ENCODE data around the gene KRTAP5-6.
"Not testable (repeated sequence)": the region's sequence is repeated elsewhere in the genome, so short reads cannot be mapped to it uniquely, and the experiment has no call there.

The KRTAP5-6 gene

DNA sequence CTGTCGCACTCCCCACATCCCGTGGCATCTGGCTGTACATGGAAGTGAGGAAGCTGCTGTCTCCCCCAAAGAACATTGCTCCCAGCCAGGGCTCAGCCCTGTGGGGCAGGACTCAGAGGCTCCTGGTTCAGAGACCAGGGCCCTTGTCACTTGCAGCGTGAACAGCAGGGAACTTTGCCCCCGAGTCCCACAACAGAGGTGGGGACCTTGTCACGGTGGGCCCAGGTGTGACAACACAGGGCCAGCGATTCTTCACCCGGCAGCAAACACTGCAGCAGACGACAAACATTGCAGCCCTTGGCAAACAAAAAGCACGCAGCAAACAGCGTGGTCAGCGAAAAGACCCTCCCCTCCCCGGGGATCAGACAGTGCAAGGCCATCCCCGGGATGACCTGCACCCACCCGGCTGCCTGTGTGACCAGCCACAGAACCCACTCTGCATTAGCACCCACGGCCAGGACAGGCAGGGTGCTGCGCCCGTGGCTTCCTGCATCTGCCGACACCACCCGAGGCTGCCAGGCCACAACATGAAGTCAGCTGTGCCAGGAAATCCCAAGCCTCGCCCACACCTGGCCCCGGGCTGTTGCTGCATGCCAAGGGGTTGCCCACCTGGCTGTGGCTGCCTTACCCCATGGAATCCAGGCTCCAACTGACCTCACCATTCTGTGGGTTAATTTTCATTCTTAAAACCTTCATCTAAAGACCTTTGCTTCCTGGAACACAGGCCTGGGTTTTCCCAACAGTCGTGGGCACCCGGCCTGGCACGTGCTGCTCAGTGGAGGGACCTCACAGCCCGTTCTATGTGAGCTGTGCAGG is 35.3 kb upstream of the KRTAP5-6 start:
- not testable (repeated sequence) for DNase-seq

- not testable (repeated sequence) for DNase-seq
These were observed 34.2 kb upstream of the KRTAP5-6 start for GRCh38 chr11:1662699-1663283.

- no peak for DNase-seq
These were observed 31.7 kb upstream of the KRTAP5-6 start for GRCh38 chr11:1665313-1665712.

DNA sequence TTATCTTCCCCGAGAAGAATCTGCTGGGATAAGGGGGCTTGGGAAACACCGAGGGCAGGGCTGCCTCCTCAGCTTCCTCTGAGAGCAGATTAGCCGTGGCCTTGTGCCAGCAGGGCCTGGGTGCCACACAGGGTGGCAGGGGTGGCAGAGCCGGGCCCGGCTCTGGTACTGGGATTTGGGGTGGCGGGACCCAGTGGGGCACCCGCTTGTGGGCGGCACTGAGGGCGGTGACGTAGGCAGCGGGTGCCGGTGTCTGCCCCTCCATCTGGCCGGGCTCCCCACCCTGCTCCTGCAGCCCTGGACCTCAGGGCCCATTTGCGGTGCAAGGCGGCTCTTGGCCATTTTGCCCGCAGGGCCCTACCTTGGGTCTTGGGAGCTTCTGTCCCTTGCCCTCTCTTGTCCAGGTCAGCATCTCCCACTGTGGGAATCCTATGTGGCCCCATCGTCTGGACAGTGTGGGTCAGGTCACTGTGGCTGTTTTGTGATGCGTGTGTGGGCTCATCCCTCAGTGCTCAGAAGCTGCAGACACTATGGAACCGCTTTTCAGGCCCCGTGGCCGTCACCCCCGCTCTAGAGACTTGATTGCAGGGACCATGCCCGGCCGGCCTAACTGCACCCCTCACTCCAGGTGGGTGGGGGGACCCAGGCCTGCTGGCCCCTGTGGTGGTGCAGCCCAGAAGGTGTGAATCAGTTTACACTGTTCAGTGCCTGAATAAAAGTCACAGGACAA is 29.7 kb upstream of the KRTAP5-6 start:
- DNase-seq, result no peak

DNA sequence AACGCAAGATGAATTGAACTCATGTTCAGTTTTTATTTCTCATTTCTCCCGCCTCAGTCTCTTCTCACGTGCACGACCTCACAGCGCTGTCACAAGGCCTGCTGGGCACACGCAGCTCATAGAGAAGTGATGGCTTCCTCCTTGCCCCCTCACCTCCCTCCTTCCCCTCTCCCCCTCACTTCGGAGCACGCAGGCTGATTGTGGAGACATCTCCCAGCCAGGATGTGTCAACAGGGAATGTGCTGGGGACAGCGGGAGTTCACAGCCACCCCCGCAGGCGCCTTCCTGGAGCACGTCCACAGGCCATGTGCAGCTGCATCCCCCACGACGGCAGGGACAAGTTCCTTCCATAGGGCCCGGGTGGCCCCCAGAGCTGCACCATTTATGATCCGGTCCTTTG is 29.1 kb upstream of the KRTAP5-6 start:
- no peak for DNase-seq

DNA sequence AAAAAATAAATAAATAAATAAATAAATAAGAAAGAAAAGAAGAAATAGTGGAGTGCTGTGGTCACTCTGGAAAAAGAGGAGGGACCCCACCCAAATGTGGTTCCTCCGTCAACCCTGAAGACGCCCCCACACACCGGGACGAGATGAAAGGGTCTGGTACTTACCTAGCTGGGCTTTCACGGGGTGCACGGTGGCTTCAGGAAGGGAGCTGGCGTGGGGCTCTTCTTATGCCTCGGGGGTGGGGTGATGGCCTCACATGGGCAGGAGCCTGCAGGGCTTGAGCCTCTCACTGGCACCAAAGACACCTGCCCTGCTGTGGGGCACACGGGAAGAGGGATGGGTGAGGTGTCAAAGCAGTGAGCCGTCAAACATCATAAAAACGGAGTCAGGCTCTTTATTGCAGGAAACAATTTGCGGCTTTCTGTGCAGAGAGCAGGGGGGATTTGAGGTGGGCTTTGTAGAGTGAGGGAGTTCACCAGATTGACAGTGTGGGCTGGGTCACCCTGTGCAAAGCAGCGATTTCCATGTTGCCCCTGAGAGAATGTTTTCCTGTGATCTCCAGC is 28.0 kb upstream of the KRTAP5-6 start:
- DNase-seq, result no peak

- no peak for DNase-seq
These were observed 27.3 kb upstream of the KRTAP5-6 start for GRCh38 chr11:1669546-1670218.

GRCh38 chr11:1670457-1670856 is 26.5 kb upstream of the KRTAP5-6 start:
- not testable (repeated sequence) for DNase-seq

DNA sequence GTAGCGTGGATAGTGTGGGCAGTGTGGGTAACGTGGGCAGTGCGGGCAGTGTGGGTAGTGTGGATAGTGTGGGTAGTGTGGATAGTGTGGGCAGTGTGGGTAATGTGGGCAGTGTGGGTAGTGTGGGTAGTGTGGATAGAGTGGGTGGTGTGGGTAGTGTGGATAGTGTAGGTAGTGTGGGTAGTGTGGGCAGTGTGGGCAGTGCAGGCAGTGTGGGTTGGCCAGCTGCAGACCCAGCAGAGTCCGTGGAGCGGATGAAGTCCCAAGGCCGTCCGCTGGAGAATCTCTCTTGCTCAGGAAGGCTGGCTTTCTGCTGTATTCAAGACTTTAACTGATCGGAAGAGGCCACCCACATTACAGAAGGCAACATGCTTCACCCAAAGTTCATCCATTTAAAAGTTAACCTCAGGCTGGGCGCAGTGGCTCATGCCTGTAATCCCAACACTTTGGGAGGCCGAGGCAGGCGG is 26.1 kb upstream of the KRTAP5-6 start:
- DNase-seq, result no peak

DNA sequence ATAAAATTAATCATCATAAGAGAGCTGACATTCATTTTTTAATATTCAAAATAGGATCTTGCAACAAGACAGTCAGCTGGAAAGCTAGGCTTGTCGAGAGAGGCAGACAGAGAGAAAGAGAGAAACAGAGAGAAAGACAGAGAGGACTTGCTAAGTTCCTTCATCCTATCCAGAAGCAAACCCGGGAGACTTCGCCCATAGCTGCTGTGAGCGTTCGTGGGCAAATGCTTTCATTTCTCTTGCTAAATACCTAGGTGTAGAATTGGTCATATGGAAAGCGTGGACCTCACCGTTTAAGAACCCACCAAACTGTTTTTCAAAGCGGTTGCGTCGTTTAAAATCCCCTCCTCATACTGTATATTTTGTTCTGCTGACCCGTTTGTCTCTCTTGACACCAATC is 25.3 kb upstream of the KRTAP5-6 start:
- DNase-seq, result no peak

DNA sequence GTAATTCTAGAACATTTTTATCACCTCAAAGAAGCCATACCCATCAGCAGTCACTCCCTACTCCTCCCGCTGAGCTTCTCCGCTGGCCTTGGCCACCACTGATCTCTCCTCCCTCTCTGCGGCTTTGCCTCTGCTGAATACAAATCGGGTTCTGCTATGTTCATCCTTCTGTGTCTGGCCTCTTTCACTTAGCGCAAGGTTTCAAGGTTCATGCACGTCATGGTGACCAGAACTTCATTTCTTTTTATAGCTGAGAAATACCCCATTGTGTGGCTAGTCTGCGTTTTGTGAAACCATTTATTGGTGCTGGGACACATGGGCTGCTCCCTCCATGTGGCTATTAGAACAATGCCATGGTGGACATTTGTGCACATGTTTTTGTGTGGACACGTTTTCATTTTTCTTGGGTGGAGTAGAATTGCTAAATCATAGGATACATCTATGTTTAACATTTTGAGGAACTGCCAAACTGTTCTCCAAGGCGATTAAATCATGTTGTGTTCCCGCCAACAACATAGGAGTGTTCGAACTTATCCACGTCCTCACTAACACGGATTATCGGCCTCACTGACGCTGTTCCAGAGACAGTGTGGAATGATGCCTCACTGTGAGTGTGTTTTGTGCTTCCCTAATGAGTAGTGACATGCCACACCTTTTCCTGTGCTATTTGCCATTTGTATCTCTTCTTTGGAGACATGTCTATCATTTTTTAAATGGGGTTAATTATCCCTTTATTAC is 24.2 kb upstream of the KRTAP5-6 start:
- no peak for DNase-seq

DNA sequence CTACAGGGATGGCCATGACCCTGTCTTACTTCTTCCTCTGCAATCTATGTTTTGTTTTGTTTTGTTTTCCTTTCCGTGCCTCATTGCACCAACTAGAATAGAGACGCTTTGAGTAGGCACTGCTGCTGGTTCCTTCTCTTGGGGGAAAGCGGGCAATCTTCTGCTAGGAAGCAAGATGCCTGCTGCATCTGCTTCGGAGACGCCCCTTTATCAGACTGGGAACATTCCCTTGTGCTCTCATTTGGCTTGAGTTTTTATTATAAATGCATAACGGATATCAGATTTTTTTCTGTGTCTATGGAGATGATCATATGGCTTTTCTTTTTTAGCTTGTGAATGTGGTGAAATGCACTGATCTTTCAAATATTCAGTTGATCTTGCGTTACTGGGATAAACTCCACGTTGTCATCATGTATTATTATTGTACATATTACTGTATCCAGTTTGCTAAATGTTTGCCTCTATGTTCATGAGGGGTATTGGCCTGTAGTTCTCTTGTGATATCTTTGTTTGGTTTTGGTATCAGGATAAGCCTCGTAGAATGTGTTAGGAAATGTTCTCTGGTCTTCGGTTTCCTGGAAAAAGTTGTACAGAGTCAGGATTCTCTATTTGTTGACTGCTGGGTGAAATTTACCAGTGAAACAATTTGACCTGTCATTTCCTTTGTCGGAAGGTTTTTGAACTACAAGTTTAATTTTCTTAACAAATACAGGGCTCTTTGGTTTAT is 23.4 kb upstream of the KRTAP5-6 start:
- DNase-seq, result no peak

DNA sequence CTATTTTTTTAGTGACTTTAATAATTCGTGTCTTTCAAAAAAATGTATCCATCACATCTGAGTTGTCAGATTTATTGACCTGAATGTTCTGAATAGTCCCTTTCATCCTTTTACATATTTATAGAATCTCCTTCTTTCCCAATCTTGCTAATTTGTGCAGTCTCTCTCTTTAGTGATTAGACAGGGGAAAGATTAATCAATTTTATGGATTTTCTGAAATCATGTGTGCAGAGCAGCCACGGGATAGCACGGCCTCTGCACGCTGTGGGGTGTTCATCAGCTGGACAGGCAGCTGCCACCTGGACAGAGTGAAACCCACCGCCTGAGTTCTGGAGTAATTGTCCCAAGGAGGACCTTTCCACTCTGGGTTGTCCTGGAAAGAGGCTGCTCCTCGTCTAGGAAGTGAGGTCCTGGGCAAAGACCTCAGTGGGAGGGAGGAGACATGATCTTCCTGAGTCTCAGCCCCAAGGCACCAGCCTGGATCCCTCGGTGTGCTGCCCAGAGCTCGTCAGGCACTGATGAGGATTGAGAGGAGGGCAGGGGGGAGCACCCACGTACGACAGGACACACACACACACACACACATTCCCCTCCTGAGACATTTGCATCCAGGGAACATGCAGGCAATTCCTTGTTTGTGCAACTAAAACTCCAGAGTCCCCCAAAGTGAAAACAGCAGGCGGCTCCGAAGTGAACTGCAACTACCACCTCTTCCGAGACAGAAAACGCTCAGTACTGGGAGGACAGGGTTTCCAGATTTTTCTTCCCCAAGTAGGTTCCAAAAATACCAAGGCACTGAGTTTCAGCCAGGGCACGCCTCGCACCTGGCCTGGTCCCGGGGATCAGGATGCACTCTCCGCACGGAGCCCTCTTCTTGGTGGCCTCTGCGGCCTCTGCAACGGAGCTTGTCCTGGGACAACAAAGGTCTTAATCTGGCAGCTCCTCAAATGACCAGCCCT is 22.5 kb upstream of the KRTAP5-6 start:
- no peak for DNase-seq

DNA sequence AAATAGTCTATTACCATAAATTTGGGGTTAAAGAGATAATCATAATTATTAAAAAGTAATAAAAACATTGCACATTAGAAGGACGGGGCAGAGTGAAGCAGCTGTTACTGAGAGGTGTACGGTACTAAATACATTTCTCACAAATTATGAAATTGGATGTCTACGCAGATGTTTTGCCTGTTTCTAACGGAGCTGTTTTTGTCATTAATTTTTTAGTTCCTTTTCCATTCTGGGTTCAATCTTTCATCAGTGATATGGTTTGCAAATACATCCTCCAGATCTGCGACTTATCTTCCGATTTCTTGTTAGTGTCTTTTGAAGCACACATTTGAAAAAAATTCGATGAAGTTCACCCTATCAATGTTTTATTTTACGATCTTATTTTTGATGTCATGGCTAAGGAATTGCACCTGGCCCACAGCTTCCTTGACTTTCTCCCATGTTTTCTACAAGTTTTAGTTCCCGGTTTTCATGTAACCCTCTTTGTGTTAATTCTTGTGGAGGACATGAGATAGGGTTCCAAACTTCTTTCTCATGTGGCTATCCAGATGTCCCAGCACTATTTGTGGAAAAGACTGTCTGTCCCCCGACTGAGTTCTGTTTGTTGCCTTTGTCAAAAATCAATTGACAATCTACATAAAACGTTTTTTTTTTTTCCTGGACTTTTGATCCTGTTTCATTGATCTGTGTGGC is 21.3 kb upstream of the KRTAP5-6 start:
- no peak for DNase-seq

DNA sequence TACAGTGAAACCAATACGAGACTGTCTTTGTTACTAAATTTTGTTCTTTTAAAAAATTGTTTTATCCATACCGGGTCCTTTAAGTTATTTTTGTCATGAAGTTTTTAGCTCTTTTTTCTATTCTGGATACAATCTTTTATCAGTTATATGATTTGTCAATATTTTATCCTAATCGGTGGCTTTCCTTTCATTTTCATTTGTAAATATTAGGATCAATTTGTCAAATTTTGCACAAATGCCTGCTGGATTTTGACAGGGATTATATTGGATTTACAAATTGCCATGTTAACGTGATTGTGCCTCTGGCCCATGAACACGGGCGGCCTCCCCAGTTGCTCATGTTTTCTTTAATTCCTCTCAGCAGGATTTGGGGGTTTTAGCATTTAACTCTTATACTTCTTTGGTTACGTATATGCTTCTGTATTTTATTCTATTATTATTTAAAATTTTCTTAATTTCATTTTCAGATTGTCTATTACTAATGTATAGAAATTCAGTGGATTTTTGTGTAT is 20.7 kb upstream of the KRTAP5-6 start:
- DNase-seq, result no peak

- no peak for DNase-seq
These were observed 17.1 kb upstream of the KRTAP5-6 start for GRCh38 chr11:1679881-1680280.

- peak; percentile 50 for DNase-seq
These were observed 14.6 kb upstream of the KRTAP5-6 start for GRCh38 chr11:1682225-1682905.

DNA sequence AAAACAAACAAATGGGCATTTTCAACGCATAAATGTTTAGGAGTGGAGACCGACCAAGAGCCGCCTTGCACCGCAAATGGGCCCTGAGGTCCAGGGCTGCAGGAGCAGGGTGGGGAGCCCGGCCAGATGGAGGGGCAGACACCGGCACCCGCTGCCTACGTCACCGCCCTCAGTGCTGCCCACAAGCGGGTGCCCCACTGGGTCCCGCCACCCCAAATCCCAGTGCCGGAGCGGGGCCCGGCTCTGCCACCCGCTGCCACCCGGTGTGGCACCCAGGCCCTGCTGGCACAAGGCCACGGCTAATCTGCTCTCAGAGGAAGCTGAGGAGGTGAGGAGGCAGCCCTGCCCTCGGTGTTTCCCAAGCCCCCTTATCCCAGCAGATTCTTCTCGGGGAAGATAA is 13.8 kb upstream of the KRTAP5-6 start:
- DNase-seq, result not testable (repeated sequence)
